ENCODE data around the gene JDP2. TPM values are rescaled to one million over a fixed set of nuclear protein-coding genes. Genes with fewer than 3 reads are reported as not detected.

The JDP2 gene
- total RNA-seq, 1 donor from 2014 or later: 58.4 TPM

DNA sequence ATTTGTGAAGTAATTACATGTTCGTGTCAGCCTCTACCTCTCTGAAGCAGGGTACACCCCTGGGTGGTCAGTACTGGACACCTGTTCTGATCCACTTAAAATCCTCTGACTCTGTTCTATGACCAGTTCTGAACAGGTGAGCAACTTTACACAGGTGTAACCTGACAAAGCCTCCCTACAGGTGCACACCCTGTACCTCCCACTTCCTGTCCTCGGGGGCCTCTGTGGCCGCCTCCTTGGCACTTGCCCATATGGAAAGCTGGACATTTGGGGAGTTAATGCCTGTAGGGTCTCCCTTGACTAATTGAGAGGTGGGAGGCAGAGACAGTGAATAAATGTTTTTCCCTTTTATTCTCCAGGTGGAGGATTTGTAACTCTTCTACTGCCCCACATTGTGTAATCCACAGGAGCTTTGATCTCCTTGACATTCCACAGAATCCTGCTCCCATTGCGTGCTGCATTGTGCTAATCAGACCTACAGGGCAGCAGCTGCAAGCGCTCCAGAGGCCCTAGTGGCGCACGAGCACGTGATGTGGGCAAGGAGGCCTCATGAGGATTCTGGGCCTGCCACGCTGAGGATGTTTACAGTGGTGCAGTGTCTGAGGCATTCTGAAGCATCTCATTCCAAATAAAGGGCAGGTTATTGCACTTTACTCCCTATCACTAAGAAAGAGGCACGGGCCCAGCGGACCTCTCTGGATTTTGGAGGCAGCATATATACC lies 48.6 kb downstream of the JDP2 start:
- no peak for DNase-seq (ENCODE audit: low read depth)
- FAIRE-seq: no peak
- TF ChIP-seq, protein P1, sequence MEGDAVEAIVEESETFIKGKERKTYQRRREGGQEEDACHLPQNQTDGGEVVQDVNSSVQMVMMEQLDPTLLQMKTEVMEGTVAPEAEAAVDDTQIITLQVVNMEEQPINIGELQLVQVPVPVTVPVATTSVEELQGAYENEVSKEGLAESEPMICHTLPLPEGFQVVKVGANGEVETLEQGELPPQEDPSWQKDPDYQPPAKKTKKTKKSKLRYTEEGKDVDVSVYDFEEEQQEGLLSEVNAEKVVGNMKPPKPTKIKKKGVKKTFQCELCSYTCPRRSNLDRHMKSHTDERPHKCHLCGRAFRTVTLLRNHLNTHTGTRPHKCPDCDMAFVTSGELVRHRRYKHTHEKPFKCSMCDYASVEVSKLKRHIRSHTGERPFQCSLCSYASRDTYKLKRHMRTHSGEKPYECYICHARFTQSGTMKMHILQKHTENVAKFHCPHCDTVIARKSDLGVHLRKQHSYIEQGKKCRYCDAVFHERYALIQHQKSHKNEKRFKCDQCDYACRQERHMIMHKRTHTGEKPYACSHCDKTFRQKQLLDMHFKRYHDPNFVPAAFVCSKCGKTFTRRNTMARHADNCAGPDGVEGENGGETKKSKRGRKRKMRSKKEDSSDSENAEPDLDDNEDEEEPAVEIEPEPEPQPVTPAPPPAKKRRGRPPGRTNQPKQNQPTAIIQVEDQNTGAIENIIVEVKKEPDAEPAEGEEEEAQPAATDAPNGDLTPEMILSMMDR (IDR thresholded peaks at IDR 0.05; ENCODE audit: insufficient read depth, low read length, severe bottlenecking): no peak
- no peak overlapping the region for H3K4me3 ChIP-seq (ENCODE audit: low read depth, low read length)
- no peaks in the 10 kb centered on the region for H3K27me3 ChIP-seq (ENCODE audit: control insufficient read depth, insufficient read depth, low read length)
- peaks cover 5% of the 10 kb centered on the region for H3K36me3 ChIP-seq (ENCODE audit: control insufficient read depth, insufficient read depth, low read length)

DNA sequence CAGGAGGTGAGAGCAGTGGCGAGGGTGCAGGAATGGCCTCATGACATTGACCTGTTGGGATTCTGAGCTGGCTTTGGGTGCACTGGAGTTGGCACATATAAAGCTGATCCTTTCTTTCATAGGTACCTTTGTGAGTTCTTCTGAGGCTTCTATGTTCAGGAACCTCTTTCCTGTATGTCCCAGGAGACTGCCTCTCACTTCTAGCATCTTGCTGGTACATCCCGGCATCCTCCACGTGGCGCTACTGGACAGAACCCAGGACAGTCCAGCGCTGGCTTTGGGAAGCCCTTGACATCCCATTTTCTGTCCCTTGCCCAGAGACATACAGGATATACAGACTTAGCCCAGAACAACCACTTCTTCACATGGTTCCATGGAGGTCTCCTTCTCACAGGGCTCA lies 50.1 kb downstream of the JDP2 start:
- no peak overlapping the region for H3K4me3 ChIP-seq (ENCODE audit: low read depth, low read length)
- TF ChIP-seq, protein P1 (IDR thresholded peaks at IDR 0.05; ENCODE audit: insufficient read depth, low read length, severe bottlenecking): no peak
- H3K27me3 ChIP-seq (ENCODE audit: control insufficient read depth, insufficient read depth, low read length): no peaks in the 10 kb centered on the region
- FAIRE-seq: no peak
- no peak for DNase-seq (ENCODE audit: low read depth)
- H3K36me3 ChIP-seq (ENCODE audit: control insufficient read depth, insufficient read depth, low read length): no peaks in the 10 kb centered on the region

DNA sequence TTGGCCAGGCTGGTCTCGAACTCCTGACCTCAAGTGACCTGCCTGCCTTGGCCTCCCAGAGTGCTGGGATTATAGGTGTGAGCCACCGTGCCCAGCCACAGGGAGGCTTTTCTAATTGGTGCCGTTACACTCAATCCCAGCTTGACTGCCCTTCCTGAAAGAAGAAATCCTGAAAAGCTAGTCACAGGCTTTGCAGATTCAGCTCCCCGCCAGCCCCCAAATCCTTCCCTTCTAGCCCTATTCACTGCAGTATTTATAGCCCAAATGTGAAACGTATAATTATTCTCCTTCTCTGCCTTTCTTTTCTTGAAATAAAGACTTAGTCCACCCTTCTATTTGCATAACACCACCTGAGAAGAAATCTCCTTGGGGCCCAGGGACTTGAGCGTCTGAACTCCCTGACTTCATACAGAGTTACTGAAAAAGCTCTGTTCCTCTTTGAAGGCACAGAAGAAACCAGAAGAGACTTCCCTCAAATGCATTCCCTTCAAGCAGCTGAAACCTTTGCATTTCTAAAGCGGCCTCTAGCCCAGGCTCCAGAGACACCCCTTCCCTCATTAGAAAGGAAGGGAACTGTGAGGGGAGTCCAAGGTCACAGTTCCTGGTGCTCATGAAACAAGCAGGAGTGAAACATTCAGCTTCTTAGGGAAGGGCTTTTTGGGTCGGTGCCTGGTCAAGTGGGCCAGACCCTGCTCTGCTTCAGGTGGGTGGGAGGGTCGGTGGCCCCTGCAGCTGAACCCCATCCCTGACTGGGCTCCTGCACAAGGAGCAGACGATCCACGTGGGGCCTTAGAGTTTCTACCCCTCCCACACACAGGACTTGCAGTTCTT lies 52.2 kb downstream of the JDP2 start:
- DNase-seq (ENCODE audit: low read depth): no peak
- no peak for FAIRE-seq
- Histone ChIP-seq H3K4me3 (ENCODE audit: low read depth, low read length) (no peak overlapping the region), H3K36me3 (ENCODE audit: control insufficient read depth, insufficient read depth, low read length) (no peaks in the 10 kb centered on the region), H3K27me3 (ENCODE audit: control insufficient read depth, insufficient read depth, low read length) (no peaks in the 10 kb centered on the region)
- TF ChIP-seq, protein P1 (IDR thresholded peaks at IDR 0.05; ENCODE audit: insufficient read depth, low read length, severe bottlenecking): no peak

DNA sequence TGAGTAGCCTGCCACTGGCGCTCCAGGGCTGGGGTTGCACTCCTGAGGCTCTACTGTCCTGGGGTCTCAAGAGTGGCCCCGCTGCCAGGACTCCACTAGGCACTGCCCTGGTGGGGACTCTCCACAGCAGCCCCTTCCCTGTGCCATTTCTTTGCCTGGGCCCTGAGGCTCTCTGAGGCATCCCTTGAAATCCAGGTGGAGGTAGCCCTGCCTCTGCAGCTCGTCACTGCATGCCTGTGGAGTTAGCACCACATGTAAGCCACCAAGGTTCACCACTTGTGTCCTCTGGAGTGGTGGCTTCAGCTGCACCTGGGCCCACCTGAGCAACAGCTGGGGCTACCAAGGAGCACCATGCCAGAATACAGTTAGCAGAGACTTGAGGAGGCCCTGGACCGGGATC lies 54.5 kb downstream of the JDP2 start:
- TF ChIP-seq, protein P1 (IDR thresholded peaks at IDR 0.05; ENCODE audit: insufficient read depth, low read length, severe bottlenecking): no peak
- no peaks in the 10 kb centered on the region for H3K27me3 ChIP-seq (ENCODE audit: control insufficient read depth, insufficient read depth, low read length)
- no peak overlapping the region for H3K4me3 ChIP-seq (ENCODE audit: low read depth, low read length)
- FAIRE-seq (no peak), DNase-seq (ENCODE audit: low read depth) (no peak)
- H3K36me3 ChIP-seq (ENCODE audit: control insufficient read depth, insufficient read depth, low read length): no peaks in the 10 kb centered on the region

DNA sequence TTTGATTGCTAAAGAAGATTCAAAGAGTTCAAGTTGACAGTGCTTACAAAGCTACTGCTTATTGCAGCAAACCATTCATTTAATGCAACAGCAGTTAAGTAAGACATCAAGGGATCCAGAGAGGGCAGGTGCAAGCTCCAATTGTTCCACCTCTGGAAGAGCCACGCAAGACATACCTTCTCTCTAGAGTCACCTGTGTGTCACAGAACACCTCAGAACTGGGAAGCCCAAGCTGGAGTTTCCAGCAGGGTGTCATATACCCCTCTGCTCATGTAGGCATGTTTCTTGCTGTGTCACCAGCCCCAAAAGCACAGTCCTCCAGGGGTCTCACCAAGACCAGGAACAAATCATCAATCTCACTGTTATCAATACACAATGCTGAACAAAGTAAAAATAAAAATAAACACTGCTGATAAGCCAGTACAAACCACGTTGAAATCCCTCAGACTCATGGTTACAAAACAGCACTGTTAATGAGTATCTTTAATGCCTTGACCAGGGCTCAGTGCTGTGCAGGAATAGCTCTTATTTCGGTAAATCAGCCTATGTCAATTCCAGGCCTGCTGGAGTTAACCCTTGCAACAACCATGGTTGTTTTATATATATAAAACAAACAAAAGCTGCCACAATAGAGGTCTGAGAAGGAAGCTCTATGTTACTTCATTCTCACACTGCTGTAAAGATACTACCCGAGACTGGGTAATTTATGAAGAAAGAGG lies 57.0 kb downstream of the JDP2 start:
- no peaks in the 10 kb centered on the region for H3K36me3 ChIP-seq (ENCODE audit: control insufficient read depth, insufficient read depth, low read length)
- no peak overlapping the region for H3K4me3 ChIP-seq (ENCODE audit: low read depth, low read length)
- no peaks in the 10 kb centered on the region for H3K27me3 ChIP-seq (ENCODE audit: control insufficient read depth, insufficient read depth, low read length)
- TF ChIP-seq, protein P1 (IDR thresholded peaks at IDR 0.05; ENCODE audit: insufficient read depth, low read length, severe bottlenecking): no peak
- FAIRE-seq: no peak
- DNase-seq (ENCODE audit: low read depth): peak; percentile 3

Measured in bronchial epithelial cell (primary cell).